COLO668 (cell line): ENCODE results near the gene ITGB2.

Experiments used
- DNase-seq: peaks from one replicate; lab custom pipeline; 2025; ENCODE audit not compliant: unreplicated experiment; lab: John Stamatoyannopoulos, UW

The ITGB2 gene

GRCh38 chr21:44920694-44921604 is at the start of gene ITGB2:
Gene ITGB2, minus strand, starts transcription at chr21:44920899. Its CDS starts 10,117 bp downstream, at chr21:44910782.
- no peak for DNase-seq

- DNase-seq, result no peak
These were observed 49.4 kb upstream of the ITGB2 start for GRCh38 chr21:44969931-44970755.

- no peak for DNase-seq
These were observed 48.5 kb upstream of the ITGB2 start for GRCh38 chr21:44969066-44969670.

GRCh38 chr21:44967082-44968047 is 46.7 kb upstream of the ITGB2 start:
- no peak for DNase-seq

GRCh38 chr21:44966135-44967081 is 45.7 kb upstream of the ITGB2 start:
- no peak for DNase-seq

- DNase-seq, result no peak
These were observed 44.7 kb upstream of the ITGB2 start for GRCh38 chr21:44965251-44966022.

GRCh38 chr21:44964381-44964780 is 43.7 kb upstream of the ITGB2 start:
- DNase-seq, result no peak

GRCh38 chr21:44962403-44962966 is 41.8 kb upstream of the ITGB2 start:
- no peak for DNase-seq

- DNase-seq, result no peak
These were observed 39.7 kb upstream of the ITGB2 start for GRCh38 chr21:44960141-44961092.

- DNase-seq, result no peak
These were observed 38.8 kb upstream of the ITGB2 start for GRCh38 chr21:44959376-44960091.

GRCh38 chr21:44958471-44959191 is 37.9 kb upstream of the ITGB2 start:
- DNase-seq, result no peak

- no peak for DNase-seq
These were observed 37.3 kb upstream of the ITGB2 start for GRCh38 chr21:44957901-44958451.

GRCh38 chr21:44957047-44957831 is 36.5 kb upstream of the ITGB2 start:
- no peak for DNase-seq

GRCh38 chr21:44956356-44957046 is 35.8 kb upstream of the ITGB2 start:
- no peak for DNase-seq
